Measurements from ENCODE around the gene NYAP1.
"Not testable (repeated sequence)": the region's sequence is repeated elsewhere in the genome, so short reads cannot be mapped to it uniquely, and the experiment has no call there.

NYAP1 gene

DNA sequence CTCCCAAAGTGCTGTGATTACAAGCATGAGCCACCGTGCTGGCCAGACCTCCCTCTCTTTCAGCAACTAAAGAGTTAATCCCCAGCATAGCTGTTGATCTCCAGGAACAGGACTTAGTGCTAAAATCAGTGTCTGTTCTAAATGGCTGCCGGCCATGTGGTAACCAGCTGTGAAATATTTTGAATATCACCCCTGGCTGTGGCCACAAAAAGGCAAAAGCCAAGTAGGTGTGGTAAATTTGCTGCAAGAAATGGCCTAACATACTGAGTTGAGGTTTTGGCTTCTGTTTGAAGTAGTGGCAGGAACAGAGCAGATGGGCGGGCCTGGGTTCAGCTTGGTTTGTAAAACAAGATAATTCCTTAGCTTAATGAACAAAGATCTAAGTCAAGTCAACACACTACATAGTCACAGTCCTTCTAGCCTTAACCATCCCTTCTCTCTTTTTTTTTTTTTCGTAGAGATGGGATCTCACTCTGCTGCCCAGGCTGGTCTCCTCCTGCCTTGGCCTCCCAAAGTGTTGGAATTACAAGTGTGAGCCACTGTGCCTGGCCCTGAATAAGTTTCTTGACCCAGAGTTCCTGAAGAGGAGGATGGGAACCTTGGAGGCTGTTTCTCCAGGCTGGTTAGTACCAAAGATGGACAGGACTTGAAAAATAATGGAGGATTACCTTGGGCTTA lies 32.5 kb downstream of the NYAP1 start:
- no peak for DNase-seq

DNA sequence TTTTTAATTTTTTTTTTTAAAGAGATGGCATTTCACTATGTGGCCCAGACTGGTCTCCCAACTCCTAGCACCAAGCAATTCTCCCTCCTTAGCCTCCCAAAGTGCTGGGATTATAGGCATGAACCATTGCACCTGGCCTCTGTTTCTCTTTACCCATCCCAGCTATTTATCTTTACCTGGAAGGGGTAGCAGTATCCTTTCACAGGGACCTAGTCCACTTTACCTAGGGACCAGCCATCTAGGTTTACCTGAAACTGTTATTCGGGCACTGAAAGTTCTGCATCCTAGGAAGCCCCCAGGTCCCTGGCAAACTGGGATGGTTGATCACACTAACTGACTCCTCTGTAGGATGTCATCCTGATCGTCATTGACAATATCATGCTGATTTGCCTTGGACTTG lies 33.6 kb downstream of the NYAP1 start:
- DNase-seq, result no peak

DNA sequence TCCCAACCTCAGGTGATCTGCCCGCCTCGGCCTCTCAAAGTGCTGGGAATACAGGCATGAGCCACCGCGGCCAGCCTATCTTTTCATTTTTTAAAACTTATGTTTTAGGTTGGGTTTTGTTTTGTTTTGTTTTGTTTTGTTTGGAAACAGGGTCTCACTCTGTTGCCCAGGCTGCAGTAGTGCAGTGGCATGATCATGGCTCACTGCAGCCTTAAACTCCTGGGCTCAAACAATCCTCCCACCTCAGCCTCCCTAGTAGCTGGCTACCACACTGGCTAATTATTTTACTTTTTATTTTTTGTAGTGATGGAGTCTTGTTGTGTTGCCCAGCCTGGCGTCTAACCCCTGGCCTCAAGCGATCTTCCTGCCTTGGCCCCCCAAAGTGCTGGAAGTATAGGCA lies 35.9 kb downstream of the NYAP1 start:
- no peak for DNase-seq

DNA sequence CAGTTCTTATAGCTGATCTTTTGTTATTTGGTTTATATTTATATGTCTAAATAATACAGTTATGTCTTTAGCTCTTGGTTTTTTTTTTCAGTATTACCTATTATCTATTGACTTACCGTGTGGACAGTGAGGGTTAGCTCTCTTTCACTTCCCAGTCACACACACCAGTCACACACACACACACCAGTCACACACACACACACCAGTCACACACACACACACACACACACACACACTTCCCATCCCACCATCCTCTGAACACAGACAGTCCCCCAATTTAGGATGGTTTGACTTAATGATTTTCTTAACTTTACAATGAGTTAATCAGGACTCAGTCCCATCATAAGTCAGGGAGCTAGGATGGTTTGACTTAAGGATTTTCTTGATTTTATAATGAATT lies 36.4 kb downstream of the NYAP1 start:
- DNase-seq, result no peak

DNA sequence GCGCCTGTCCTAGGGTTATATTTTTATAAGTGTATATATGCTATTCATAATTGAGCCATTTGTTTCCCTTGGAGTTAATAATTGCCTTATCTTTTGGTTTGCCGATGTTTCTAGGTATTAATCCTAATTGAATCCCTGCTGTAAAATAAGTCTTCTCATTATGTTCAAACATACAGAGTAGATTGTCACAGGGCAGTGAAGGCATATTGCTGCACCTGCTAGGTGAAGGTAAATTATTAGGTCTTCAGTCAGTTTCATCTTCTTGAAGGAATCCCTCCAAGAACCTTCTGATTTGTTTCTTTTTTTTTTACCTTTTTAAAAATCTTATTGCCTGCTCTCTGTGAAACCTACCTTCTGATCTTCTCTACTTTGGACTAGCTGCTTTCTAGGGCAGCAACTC lies 37.3 kb downstream of the NYAP1 start:
- no peak for DNase-seq

DNA sequence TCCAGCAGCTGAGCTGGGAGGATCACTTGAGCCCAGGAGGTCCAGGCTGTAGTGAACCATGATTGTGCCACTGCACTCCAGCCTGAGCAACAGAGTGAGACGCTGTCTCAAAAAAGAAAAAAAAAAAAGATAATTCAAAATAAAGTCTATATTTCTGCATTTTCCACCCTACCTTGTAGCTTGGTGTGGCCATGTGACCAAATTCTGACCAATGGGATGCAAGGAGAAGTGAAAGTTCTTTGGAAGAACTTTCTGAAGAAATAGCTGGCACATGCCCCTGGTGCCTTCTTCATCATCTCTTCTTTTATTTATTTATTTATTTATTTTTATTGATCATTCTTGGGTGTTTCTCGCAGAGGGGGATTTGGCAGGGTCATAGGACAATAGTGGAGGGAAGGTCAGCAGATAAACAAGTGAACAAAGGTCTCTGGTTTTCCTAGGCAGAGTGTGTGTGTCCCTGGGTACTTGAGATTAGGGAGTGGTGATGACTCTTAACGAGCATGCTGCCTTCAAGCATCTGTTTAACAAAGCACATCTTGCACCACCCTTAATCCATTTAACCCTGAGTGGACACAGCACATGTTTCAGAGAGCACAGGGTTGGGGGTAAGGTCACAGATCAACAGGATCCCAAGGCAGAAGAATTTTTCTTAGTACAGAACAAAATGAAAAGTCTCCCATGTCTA lies 38.3 kb downstream of the NYAP1 start:
- DNase-seq, result not testable (repeated sequence)

DNA sequence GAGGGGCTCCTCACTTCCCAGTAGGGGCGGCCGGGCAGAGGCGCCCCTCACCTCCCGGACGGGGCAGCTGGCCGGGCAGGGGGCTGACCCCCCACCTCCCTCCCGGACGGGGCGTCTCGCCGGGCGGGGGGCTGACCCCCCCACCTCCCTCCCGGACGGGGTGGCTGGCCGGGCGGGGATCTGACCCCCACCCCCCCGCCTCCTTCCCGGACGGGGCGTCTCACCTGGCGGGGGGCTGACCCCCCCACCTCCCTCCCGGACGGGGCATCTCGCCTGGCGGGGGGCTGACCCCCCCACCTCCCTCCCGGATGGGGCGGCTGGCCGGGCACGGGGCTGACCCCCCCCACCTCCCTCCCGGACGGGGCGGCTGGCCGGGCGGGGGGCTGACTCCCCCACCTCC lies 39.5 kb downstream of the NYAP1 start:
- DNase-seq, result not testable (repeated sequence)

DNA sequence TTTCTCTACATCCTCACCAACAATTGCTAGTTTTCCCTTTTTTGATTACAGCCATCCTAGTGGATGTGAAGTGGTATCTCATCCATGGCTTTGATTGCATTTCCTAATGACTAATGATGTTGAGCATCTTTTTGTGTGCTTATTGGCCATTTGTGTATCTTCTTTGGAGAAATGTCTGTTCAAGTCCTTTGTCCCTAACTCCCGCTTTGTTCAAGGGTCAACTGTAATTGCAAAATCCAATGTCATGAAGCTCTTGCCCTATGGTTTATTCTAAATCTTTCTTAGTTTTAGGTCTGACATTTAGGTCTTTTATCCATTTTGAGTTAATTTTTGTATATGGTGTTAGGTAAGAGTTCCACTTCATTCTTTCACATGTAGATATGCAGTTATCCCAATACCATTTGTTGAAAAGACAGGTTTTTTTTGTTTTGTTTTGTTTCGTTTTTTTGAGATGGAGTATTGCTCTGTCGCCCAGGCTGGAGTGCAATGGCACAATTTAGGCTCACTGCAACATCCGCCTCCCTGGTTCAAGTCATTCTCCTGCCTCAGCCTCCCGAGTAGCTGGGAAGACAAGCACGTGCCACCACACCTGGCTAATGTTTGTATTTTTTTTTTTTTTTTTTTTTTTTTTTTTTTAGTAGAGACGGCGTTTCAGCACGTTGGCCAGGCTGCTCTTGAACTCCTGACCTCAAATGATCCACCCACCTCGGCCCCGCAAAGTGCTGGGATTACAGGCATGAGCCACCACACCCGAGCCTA lies 44.6 kb downstream of the NYAP1 start:
- DNase-seq, result not testable (repeated sequence)

DNA sequence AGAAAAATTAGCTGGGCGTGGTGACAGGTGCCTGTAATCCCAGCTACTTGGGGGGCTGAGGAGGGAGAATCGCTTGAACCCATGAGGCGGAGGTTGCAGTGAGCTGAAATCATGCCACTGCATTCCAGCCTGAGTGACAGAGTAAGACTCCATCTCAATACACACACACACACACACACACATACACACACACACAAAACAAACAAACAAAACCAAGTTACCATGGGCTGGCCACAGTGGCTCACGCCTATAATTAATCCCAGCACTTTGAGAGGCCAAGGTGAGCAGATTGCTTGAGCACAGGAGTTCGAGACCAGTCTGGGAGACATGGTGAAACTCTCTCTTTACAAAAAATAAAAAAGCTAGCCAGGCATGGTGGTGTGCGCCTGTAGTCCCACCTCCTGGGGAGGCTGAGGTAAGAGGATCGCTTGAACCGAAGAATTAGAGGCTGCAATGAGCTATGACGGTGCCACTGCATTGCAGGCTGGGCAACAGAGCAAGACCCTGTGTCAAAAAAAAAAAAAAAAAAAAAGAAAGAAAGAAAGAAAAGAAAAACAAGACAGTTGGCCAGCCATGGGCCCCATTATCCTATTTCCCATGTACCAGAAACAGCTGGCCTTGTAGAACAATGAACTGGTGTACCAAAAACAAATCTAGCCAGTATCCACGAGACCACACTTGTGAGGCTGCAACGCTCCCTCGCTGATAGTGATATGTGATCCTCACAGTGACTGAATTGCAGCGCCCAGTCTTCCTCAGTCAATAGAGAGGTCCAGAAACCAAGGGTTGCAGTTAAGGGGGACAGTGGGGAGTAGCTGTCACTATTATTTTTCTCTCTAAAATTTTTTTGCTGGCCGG lies 48.7 kb downstream of the NYAP1 start:
- no peak for DNase-seq

DNA sequence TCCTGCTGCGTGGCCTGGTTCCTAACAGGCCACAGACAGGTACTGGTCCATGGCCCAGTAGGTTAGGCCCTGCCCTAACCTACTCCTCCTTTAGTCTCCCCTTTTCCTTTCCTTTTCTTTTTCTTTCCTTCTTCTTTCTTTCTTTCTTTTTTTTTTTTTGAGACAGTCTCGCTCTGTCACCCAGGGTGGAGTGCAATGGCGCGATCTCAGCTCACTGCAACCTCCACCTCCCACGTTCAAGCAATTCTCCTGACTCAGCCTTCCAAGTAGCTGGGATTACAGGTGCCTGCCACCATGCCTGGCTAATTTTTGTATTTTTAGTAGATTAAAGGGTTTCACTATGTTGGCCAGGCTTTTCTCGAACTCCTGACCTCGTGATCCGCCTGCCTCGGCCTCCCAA lies 52.3 kb downstream of the NYAP1 start:
- DNase-seq, result not testable (repeated sequence)

DNA sequence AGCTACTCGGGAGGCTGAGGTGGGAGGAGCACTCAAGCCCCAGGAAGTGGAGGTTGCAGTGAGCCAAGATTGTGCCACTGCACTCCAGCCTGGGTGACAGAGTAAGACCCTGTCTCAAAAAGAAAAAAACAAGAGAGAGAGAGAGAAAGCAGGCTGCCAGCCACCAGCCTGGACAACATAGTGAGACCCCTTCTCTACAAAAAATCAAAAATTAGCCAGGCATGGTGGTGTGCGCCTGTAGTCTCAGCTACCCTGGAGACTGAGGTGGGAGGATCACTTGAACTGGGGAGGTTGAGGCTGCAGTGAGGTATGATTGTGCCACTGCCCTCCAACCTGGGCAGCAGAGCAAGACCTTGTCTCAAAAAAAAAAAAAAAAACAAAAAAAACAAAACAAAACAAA lies 53.0 kb downstream of the NYAP1 start:
- DNase-seq, result not testable (repeated sequence)

DNA sequence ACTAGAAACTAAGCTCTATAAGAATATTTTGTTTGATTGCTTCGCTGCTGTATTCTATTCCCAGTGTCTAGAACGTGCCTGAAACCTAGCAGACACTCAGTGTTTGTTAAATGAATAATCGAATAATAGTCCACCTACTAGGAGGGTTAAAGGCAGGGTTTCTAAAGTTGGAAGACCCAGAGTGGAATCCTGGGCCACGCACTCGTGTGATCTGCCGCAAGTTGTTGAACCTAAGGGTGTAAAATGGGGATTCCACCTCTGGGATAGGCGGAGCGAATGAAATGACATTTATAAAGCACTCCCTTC lies 54.6 kb downstream of the NYAP1 start:
- DNase-seq, result no peak

DNA sequence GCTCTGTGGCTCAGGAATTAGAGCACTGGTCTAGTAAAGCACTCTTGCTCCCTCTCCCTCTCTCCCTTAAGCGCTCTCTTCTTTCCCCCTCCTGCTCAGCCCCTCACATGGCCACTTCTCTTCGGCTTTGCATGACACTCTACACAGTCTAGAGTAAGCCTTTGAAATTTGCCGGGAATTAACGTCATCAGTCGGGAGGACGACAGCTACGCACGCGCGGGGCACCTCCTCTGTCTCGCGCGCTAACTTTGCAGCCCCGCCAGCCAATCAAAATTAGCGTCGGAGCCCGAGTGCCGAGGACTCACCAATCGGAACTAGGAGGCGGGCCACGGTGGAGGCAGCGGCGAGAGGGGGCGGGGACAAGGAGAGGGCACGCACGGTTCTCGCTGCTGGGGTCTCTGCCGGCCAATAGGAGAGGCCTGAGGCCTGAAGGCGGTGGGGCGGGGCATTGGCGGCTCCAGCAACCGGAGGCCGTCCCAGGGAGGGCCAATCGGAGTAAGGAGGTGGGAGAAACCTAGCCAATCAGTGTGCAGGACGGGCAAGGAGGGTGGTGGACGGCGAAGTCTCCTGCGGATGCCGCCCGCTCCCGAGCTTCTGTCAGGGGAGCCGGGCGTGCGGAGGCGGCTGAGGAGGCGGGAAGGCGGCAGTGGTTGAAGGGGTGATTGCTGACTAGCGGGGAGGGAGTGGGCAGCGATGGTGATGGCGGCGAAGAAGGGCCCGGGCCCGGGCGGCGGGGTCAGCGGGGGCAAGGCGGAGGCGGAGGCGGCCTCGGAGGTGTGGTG lies 55.1 kb downstream of the NYAP1 start, which contains the start of gene AGFG2:
Gene AGFG2, plus strand, starts transcription at position 550 of the 782 bp plus-strand sequence. Its CDS starts 144 bp downstream, at position 694.
- DNase-seq, result peak; percentile 100

DNA sequence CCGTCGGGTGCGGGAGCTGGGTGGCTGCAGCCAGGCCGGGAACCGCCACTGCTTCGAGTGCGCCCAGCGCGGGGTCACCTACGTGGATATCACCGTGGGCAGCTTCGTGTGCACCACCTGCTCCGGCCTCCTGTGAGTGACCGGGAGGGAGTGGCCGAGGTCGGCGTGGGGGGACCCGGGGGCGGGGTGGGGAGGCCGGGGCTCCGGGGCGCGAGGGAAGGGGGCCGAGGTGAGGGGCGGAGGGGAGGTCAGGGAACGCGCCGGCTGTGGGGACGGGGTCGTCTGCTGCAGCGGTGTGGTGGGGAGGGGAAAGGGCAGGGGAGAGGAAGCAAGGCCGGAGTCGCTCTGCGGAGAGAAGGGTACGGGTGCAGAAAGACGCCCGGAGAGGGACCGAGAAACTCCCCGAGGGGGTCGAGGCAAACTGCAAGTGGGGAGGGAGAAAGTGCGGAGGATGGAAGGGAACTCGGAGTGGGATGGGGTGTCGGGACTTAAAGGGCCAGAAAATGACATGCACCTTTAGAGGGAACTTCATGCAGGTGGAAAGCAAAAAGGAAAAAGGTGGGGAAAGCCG lies 55.8 kb downstream of the NYAP1 start:
- no peak for DNase-seq

DNA sequence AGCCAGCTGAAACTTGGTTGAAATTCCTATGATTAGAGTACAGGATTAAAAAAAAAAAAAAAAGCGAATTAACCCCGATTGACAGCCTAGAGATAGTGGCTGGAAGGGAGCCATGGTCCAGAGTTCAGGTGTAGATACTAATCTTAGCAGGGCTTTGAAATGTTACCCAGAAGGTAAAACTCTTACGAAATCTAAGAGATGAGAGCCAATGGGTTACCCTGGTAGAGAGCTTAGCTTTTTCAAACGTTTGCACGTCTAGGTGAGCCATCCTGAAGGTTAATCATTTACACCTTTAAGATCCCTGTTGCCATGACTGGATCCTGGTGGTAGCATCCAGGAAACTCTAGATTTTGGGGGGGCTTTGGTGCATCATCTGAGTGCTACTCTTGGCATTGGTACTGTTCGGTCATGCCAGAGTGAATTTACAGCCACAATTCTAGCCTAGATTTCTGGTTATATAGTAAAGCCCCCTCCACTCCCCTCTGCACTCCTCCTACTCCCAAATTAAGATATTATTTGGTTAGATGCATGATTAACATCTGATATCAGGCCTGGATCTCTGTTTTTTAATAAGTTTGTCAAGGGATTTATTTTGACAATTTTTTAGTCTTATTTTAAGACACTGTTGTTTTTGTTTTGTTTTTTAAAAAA lies 56.5 kb downstream of the NYAP1 start:
- DNase-seq, result no peak

DNA sequence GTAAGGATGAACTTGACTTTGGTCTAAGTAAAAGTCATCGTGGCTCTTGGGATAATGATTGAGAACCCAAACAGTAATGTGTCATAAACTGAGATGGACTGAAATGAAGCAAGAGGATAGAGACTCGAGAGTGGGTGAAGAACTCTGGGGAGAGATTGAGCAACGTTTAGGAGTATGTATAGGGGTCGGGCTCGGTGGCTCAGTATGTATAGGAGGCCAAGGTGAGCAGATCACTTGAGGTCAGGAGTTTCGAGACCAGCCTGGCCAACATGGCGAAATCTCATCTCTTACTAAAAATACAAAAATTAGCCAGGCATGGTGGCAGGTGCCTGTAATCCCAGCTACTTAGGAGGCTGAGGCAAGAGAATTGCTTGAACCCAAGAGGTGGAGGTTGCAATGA lies 57.6 kb downstream of the NYAP1 start:
- DNase-seq, result not testable (repeated sequence)

DNA sequence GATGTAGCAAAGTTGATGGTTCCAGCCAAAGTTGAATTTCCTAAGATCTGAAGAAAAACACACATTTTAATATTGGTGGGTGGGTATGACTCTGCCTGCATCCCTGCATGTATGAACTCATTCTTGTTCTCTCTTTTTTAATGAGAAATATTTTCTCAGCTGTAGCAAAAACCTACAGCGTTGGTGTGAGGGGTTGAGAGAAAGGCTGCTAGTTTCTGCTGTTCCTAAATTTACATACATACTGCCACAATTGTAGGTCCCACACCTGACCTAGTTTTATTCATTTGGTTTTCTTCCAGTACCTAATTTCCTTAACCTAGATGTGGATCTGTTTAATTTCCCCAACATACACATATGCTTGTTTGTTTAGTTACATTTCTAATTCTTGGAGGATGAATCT lies 59.9 kb downstream of the NYAP1 start:
- DNase-seq, result no peak

DNA sequence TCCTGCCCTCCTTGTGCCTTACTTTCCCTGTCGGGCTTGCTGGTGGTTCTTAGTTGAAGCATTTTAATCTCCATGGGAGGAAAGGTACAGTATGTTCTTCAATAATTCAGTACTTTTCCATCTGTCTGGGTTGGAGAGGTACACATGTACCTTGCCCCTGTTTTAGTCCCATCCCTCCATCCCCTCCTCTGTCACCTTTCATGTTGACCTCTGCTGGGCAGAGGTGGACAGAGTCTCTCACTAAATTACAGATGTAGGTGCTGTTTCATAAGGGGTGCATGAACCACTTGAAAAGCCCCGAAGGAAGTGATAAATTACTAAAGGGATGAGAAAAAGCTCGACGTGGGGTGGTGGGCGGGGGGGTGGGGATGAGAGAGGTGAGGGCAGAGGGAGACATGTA lies 60.7 kb downstream of the NYAP1 start:
- no peak for DNase-seq

Data from stimulated activated CD4-positive, alpha-beta T cell treated with anti-CD3 and anti-CD28 coated beads, Interleukin-2, amount 100 ng/mL, for 48 hours (primary cell).